ENCODE results near the gene CFAP54.
A peak's percentile ranks its signal among the peaks of the same experiment; 100 is the strongest.
"Not testable (repeated sequence)": the region's sequence is repeated elsewhere in the genome, so short reads cannot be mapped to it uniquely, and the experiment has no call there.

CFAP54 gene

GRCh38 chr12:96636895-96637294, 147.5 kb downstream of the CFAP54 start:
- DNase-seq (ENCODE audit: insufficient read length, low spot score) (no peak), FAIRE-seq (no peak)
- TF ChIP-seq POLR2AphosphoS5 (IDR thresholded peaks at IDR 0.05; ENCODE audit: low read depth, low read length) = no peak
- no peak for TF ChIP-seq POU2F2 (IDR thresholded peaks at IDR 0.05; ENCODE audit: low read depth, low read length)
- TF ChIP-seq POLR2A (IDR thresholded peaks at IDR 0.05; ENCODE audit: low read depth, low read length) = no peak
- no peak for TF ChIP-seq TAF1 (IDR thresholded peaks at IDR 0.05; ENCODE audit: low read depth, low read length)
- TF ChIP-seq PAX5 (IDR thresholded peaks at IDR 0.05; ENCODE audit: insufficient read depth, low read length, severe bottlenecking) = no peak
- 0 out of 2 replicates have a peak, but pooled peaks have one; percentile 13 for TF ChIP-seq SPI1 (IDR thresholded peaks at IDR 0.05; ENCODE audit: low read depth, low read length)

- TF ChIP-seq POLR2A (IDR thresholded peaks at IDR 0.05; ENCODE audit: low read depth, low read length) = no peak
- TF ChIP-seq POU2F2 (IDR thresholded peaks at IDR 0.05; ENCODE audit: low read depth, low read length) = no peak
- TF ChIP-seq SPI1 (IDR thresholded peaks at IDR 0.05; ENCODE audit: low read depth, low read length) = no peak
- no peak for TF ChIP-seq POLR2AphosphoS5 (IDR thresholded peaks at IDR 0.05; ENCODE audit: low read depth, low read length)
- no peak for TF ChIP-seq PAX5 (IDR thresholded peaks at IDR 0.05; ENCODE audit: insufficient read depth, low read length, severe bottlenecking)
- no peak for TF ChIP-seq TAF1 (IDR thresholded peaks at IDR 0.05; ENCODE audit: low read depth, low read length)
- FAIRE-seq = no peak
These were observed 159.5 kb downstream of the CFAP54 start for GRCh38 chr12:96648923-96649322.

GRCh38 chr12:96652870-96653269, 163.5 kb downstream of the CFAP54 start:
- DNase-seq (ENCODE audit: insufficient read length, low spot score) = no peak
- TF ChIP-seq POLR2AphosphoS5 (IDR thresholded peaks at IDR 0.05; ENCODE audit: low read depth, low read length) = no peak
- FAIRE-seq = no peak

More at GRCh38 chr12:96648923-96649322, 159.5 kb downstream of the CFAP54 start:
- no peak for DNase-seq (ENCODE audit: insufficient read length, low spot score)

- DNase-seq (ENCODE audit: insufficient read length, low spot score) = no peak
- FAIRE-seq = no peak
- TF ChIP-seq POU2F2 (IDR thresholded peaks at IDR 0.05; ENCODE audit: low read depth, low read length) (no peak), POLR2A (IDR thresholded peaks at IDR 0.05; ENCODE audit: low read depth, low read length) (no peak), PAX5 (IDR thresholded peaks at IDR 0.05; ENCODE audit: insufficient read depth, low read length, severe bottlenecking) (no peak), POLR2AphosphoS5 (IDR thresholded peaks at IDR 0.05; ENCODE audit: low read depth, low read length) (no peak), SPI1 (IDR thresholded peaks at IDR 0.05; ENCODE audit: low read depth, low read length) (no peak), TAF1 (IDR thresholded peaks at IDR 0.05; ENCODE audit: low read depth, low read length) (no peak)
These were observed 168.7 kb downstream of the CFAP54 start for GRCh38 chr12:96658075-96658474.

- DNase-seq (ENCODE audit: insufficient read length, low spot score) (no peak), FAIRE-seq (no peak)
- no peak for TF ChIP-seq PAX5 (IDR thresholded peaks at IDR 0.05; ENCODE audit: insufficient read depth, low read length, severe bottlenecking)
- TF ChIP-seq POLR2AphosphoS5 (IDR thresholded peaks at IDR 0.05; ENCODE audit: low read depth, low read length) = no peak
- no peak for TF ChIP-seq SPI1 (IDR thresholded peaks at IDR 0.05; ENCODE audit: low read depth, low read length)
- no peak for TF ChIP-seq TAF1 (IDR thresholded peaks at IDR 0.05; ENCODE audit: low read depth, low read length)
- no peak for TF ChIP-seq POLR2A (IDR thresholded peaks at IDR 0.05; ENCODE audit: low read depth, low read length)
- TF ChIP-seq POU2F2 (IDR thresholded peaks at IDR 0.05; ENCODE audit: low read depth, low read length) = no peak
These were observed 180.4 kb downstream of the CFAP54 start for GRCh38 chr12:96669786-96670185.

GRCh38 chr12:96670334-96670899, 181.0 kb downstream of the CFAP54 start:
- FAIRE-seq = no peak
- TF ChIP-seq SPI1 (IDR thresholded peaks at IDR 0.05; ENCODE audit: low read depth, low read length) (no peak), PAX5 (IDR thresholded peaks at IDR 0.05; ENCODE audit: insufficient read depth, low read length, severe bottlenecking) (no peak), TAF1 (IDR thresholded peaks at IDR 0.05; ENCODE audit: low read depth, low read length) (no peak), POU2F2 (IDR thresholded peaks at IDR 0.05; ENCODE audit: low read depth, low read length) (no peak), POLR2AphosphoS5 (IDR thresholded peaks at IDR 0.05; ENCODE audit: low read depth, low read length) (no peak)
- DNase-seq (ENCODE audit: insufficient read length, low spot score) = no peak

GRCh38 chr12:96675519-96675918, 186.1 kb downstream of the CFAP54 start:
- not testable (repeated sequence) for FAIRE-seq; DNase-seq (ENCODE audit: insufficient read length, low spot score)

- TF ChIP-seq PAX5 (IDR thresholded peaks at IDR 0.05; ENCODE audit: insufficient read depth, low read length, severe bottlenecking) (no peak), SPI1 (IDR thresholded peaks at IDR 0.05; ENCODE audit: low read depth, low read length) (no peak), POLR2AphosphoS5 (IDR thresholded peaks at IDR 0.05; ENCODE audit: low read depth, low read length) (no peak), TAF1 (IDR thresholded peaks at IDR 0.05; ENCODE audit: low read depth, low read length) (no peak), POU2F2 (IDR thresholded peaks at IDR 0.05; ENCODE audit: low read depth, low read length) (no peak), POLR2A (IDR thresholded peaks at IDR 0.05; ENCODE audit: low read depth, low read length) (no peak)
- DNase-seq (ENCODE audit: insufficient read length, low spot score) = no peak
- FAIRE-seq = no peak
These were observed 188.0 kb downstream of the CFAP54 start for GRCh38 chr12:96677363-96677762.

GRCh38 chr12:96687719-96688118, 198.3 kb downstream of the CFAP54 start:
- DNase-seq (ENCODE audit: insufficient read length, low spot score) = no peak
- TF ChIP-seq POLR2A (IDR thresholded peaks at IDR 0.05; ENCODE audit: low read depth, low read length) (no peak), SPI1 (IDR thresholded peaks at IDR 0.05; ENCODE audit: low read depth, low read length) (no peak), POU2F2 (IDR thresholded peaks at IDR 0.05; ENCODE audit: low read depth, low read length) (no peak)
- FAIRE-seq = no peak

- DNase-seq (ENCODE audit: insufficient read length, low spot score) = no peak
- no peak for FAIRE-seq
- TF ChIP-seq POLR2A (IDR thresholded peaks at IDR 0.05; ENCODE audit: low read depth, low read length) (no peak), POLR2AphosphoS5 (IDR thresholded peaks at IDR 0.05; ENCODE audit: low read depth, low read length) (no peak), SPI1 (IDR thresholded peaks at IDR 0.05; ENCODE audit: low read depth, low read length) (no peak), POU2F2 (IDR thresholded peaks at IDR 0.05; ENCODE audit: low read depth, low read length) (no peak), PAX5 (IDR thresholded peaks at IDR 0.05; ENCODE audit: insufficient read depth, low read length, severe bottlenecking) (no peak), TAF1 (IDR thresholded peaks at IDR 0.05; ENCODE audit: low read depth, low read length) (no peak)
These were observed 209.1 kb downstream of the CFAP54 start for GRCh38 chr12:96698521-96698920.

Data from GM12891 (cell line).